Lower leg skin (tissue), 4 donors: Measurements from ENCODE around the gene FAM163A. TPM values are rescaled to one million over a fixed set of nuclear protein-coding genes. Genes with fewer than 3 reads are reported as not detected.

Experiments used
- DNase-seq, 2 donors: peaks; one replicate each; pipeline ENCODE4 v3.0.0-alpha.2; 2019; ENCODE audit warnings: low spot score in 2 of 2
- H3K4me3 ChIP-seq: fragments of 200-600 bp; sonication (generic); 2 replicates; pipeline ENCODE4 v1.5.1; 2017; ENCODE audit warnings: mild to moderate bottlenecking, low read depth; ENCODE audit not compliant: poor library complexity, severe bottlenecking
- POLR2A ChIP-seq, 2 donors: fragments of 450-650 bp; IDR thresholded peaks; one replicate each; pipeline ENCODE4 v1.6.1; 2016 to 2017; ENCODE audit warnings: antibody characterized with exemption in 2 of 2, mild to moderate bottlenecking in 1 of 2, moderate library complexity in 1 of 2
- WGBS, 2 donors: methylation state at CpG; one replicate each; pipeline ENCODE4 v1.1.5; 2018; 5-methylcytosine and 5-hydroxymethylcytosine counted together
- intact Hi-C: fragments of 100-400 bp; cut with DNase I; formaldehyde crosslinking; loops from one replicate; pipeline ENCODE4 v1.15.0; 2023; ENCODE audit warnings: low total_unique reads
- total RNA-seq, 4 donors: library from RNA; depleted of rRNA; stranded (reverse); fragments of >200 nt; gene quantifications; one replicate each; pipeline ENCODE4 v1.1.0, GENCODE V29; 2016
- TF ChIP-seq, protein P1 (sequence below), 3 donors: fragments of 450-650 bp; IDR thresholded peaks; one replicate each; pipeline ENCODE4 v1.5.1; 2016; ENCODE audit warnings: antibody characterized with exemption in 3 of 3, mild to moderate bottlenecking in 3 of 3, moderate library complexity in 2 of 3

FAM163A gene
- total RNA-seq, 4 donors from 2014 or later = not detected

DNA sequence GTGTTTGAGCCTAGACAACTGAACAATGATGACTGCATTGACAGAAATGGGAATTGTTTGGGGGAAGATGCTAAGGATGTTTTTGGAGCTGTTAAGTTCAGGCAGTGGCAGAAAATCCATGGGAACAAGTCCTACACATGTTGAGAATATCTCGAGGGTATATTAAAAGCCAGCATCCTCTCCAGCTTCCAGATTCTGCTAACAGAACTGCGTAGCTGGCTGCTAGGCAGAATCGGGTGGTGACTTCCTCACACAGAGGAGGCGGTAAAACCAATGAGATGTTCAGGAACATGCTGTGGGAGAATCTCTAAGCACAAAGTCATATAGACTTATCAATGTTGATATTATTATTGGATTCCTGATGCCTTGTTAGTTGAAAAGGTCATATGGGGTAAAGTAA lies 14.8 kb downstream of the FAM163A start:
- DNase-seq = no peak
- intact Hi-C loops = no loop called here
- 34 to 50% methylated on average over 4 of the region's 4 CpGs for WGBS, 2 donors

DNA sequence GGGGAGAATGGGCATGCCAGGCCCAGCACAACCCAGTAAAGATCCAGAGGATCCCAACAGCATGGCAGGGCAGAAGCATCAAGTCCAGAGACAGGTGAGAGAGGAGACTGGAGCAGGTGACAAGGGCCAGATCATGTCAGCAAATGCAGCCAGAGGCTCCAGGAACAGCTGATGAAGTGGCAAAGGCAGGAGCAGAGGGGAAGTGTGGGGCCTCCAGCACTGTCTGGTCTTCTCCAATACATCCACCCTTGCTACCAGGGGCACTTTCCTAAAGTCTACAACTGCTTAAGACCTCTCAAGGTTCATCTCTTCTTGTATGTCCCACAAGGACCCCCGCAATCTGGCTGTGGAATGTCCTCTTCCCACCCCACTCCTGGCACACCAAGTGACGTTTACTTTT lies 17.4 kb downstream of the FAM163A start:
- intact Hi-C loops = no loop called here
- 62 to 80% methylated on average over 2 of the region's 2 CpGs for WGBS, 2 donors

More for the DNA sequence above, 14.8 kb downstream of the FAM163A start:
- TF ChIP-seq POLR2A (IDR thresholded peaks at IDR 0.05) = no peak
- TF ChIP-seq, protein P1, sequence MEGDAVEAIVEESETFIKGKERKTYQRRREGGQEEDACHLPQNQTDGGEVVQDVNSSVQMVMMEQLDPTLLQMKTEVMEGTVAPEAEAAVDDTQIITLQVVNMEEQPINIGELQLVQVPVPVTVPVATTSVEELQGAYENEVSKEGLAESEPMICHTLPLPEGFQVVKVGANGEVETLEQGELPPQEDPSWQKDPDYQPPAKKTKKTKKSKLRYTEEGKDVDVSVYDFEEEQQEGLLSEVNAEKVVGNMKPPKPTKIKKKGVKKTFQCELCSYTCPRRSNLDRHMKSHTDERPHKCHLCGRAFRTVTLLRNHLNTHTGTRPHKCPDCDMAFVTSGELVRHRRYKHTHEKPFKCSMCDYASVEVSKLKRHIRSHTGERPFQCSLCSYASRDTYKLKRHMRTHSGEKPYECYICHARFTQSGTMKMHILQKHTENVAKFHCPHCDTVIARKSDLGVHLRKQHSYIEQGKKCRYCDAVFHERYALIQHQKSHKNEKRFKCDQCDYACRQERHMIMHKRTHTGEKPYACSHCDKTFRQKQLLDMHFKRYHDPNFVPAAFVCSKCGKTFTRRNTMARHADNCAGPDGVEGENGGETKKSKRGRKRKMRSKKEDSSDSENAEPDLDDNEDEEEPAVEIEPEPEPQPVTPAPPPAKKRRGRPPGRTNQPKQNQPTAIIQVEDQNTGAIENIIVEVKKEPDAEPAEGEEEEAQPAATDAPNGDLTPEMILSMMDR (IDR thresholded peaks at IDR 0.05) = no peak
- no peak overlapping the region for H3K4me3 ChIP-seq

GRCh38 chr1:179761296-179761695 lies 18.2 kb downstream of the FAM163A start:
- no peak overlapping the region for H3K4me3 ChIP-seq
- TF ChIP-seq, protein P1 (IDR thresholded peaks at IDR 0.05) = no peak
- TF ChIP-seq POLR2A (IDR thresholded peaks at IDR 0.05) = no peak
- intact Hi-C loops = no loop called here
- 66 to 70% methylated on average over 8 of the region's 8 CpGs for WGBS, 2 donors
- peak in 1 of 2 donors; percentile 40 for DNase-seq

More for the DNA sequence above, 17.4 kb downstream of the FAM163A start:
- DNase-seq = peak in 1 of 2 donors; percentile 48
- H3K4me3 ChIP-seq = no peak overlapping the region
- TF ChIP-seq, protein P1 (IDR thresholded peaks at IDR 0.05) = no peak
- no peak for TF ChIP-seq POLR2A (IDR thresholded peaks at IDR 0.05)

DNA sequence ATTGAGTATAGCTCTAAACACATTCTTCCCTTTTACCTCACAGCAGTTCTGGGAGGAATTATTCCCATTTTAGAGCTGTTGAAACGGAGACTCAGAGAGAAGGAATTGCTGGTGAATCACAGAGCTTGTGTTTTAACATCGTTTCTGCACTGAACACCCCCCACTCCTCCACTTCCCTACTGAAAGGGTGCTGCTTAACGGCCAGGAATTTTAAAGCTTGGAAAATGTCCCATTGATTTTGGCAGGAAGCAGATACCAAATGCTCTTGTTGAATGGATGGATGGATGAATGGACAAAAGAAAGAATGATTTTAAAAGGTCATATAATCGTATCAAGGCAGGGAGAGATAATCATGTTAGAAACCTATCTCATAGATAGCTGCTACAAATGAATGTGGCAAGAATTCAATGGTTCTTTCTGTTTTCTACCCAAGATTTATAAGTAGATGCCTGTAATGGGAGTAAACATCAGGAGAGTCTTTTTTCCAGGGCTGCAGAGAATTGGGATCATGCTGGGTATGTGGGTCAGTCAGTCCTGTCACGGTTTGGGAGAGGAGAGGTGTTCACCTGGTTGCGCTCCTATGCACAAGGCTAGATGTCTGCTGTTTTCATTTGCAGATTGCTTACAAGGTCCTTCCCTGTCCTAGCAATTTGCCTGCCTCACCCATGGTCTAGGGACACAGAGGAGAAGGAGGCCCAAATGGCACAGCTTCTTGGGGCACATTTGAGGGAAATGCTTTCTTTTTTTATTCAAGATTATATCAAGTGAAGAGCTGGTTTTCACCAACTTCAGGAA lies 19.0 kb downstream of the FAM163A start:
- WGBS, 2 donors = 61 to 63% methylated on average over 6 of the region's 6 CpGs

DNA sequence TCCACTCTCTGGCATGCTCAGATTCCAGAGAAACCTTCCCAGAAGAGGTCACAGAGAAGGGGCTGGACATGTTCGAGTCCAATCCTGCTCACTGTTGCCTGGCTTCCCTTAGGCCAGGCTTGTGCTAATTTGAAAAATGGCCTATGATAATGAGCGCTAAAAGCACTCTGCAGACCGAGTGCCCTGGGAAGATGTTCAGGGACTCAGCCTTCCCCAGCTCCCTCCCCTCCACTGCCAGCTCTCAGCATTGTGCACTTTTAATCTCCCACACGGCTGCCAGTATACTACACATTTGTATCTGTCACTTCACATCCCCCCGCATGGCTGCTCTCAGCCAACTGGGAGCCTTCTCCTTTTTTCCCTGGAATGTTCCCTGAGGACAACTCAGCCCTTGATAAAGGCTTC lies 24.1 kb downstream of the FAM163A start:
- no peak for TF ChIP-seq POLR2A (IDR thresholded peaks at IDR 0.05)
- TF ChIP-seq, protein P1 (IDR thresholded peaks at IDR 0.05) = no peak
- WGBS, 2 donors = 68 to 72% methylated on average over 5 of the region's 5 CpGs
- no peak overlapping the region for H3K4me3 ChIP-seq
- DNase-seq = peak in 1 of 2 donors; percentile 56
- intact Hi-C loops = no loop called here

More for the DNA sequence above, 19.0 kb downstream of the FAM163A start:
- peak in 1 of 2 donors; percentile 31 for DNase-seq
- H3K4me3 ChIP-seq = no peak overlapping the region
- intact Hi-C loops = no loop called here
- TF ChIP-seq, protein P1 (IDR thresholded peaks at IDR 0.05) = no peak
- no peak for TF ChIP-seq POLR2A (IDR thresholded peaks at IDR 0.05)
